HG02642 (cell line): Measurements from ENCODE around the gene KCNK4.

Experiments
- ATAC-seq: cut with Tn5 transposase; IDR thresholded peaks from one replicate; pipeline ENCODE4 v1.9.1; 2021; ENCODE audit warnings: mild to moderate bottlenecking; ENCODE audit not compliant: unreplicated experiment, poor library complexity

The KCNK4 gene

DNA sequence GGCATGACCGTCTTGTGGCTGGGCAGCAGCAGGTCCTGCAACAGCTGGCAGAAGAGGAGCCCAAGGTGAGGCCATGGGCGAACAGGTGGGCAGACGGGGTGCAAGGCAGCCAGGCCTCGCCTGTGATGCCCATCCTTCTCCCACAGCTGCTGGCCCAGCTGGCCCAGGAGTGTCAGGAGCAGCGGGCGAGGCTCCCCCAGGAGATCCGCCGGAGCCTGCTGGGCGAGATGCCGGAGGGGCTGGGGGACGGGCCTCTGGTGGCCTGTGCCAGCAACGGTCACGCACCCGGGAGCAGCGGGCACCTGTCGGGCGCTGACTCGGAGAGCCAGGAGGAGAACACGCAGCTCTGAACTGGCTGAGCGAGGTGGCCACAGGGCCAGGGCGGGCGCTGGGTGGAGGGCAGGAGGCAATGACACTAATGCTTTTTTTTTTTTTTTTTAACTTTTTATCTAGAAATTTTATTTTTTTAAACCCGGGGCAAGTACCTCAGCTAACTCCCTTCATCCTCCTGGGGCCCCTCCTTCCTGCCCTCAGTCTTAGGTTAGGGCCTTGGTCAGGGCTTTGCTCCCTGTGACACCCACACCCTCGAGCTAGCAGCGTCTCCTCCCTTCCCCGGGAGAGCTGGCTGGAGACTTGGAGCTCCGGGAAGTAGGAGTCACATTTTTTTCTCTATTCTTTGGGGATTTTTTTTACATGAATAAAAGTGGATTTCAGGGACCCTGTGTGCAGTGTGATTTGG, 23.7 kb upstream of the KCNK4 start:
- ATAC-seq = no peak

DNA sequence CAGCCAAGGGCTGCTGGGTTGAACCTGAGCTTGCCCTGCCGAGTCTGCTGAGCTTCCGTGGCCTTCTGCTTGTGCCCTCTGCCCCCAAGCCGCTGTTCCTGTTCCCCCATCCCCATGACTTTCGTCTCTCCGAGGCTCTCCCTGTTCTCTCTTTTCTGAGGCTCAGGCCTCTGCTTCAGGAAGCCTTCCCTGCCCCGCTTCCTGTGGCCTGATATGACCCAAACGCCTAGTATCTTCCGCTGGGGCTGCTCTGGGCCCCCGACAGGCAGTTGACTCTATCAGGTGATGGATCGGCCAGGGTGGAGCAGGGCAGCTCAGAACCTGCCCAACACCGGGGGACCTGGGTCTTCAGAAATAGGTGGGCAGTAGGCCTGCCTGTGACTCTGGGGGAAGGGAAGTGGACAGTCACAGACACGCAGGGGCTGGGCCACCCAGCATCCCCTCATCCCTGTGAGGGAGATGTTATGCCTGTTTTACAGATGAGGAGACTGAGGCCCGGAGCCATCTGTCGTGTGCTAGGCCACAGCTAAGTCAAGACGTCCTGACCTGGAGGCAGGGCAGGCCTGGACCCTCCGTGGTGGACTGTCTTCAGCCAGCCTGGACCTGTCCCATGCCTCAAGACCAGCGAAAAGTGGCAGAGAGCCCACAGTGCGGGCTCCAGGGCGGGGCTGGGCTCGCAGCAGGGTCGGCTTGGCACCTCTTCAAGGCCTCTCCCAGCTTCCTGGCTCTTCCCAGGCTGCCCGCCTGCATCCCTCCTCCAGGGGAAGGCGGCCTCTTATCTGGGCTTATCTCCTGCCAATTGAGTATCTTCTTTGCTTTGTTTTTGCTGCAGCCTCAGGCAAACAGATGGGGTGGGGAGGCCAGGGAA, 22.8 kb upstream of the KCNK4 start:
- no peak for ATAC-seq

DNA sequence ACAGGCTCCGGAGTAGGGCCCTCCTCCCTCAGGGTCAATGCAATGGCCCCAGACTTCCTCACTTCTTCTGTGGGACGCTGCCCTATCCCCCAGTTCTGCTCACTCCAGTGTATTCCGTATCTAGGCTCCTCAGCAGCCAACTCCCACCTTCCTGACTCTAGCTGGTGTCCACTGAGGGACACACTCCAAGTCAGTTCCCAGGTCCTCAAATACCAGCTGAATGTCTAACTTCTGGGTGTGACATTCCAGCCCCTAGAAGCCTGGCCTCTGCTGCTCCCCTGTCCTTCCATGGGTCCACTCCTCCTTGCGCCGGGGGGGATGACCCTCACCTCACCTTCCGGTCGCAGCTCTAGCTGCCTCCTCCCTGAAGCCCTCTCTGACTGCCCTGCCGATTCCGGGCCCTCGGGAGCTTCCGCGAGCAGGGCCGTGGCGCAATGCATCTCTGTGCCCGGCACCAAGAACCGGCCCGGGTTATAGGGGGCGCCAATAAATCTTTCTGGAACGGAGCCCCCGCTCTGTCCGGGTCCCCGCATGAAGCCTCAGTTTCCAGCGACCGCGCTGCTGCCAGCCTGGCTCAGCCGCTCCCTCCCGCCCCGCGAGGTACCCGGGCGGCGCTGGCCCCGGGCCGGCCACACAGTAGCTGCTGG, 22.1 kb upstream of the KCNK4 start:
- ATAC-seq = peak; percentile 10

DNA sequence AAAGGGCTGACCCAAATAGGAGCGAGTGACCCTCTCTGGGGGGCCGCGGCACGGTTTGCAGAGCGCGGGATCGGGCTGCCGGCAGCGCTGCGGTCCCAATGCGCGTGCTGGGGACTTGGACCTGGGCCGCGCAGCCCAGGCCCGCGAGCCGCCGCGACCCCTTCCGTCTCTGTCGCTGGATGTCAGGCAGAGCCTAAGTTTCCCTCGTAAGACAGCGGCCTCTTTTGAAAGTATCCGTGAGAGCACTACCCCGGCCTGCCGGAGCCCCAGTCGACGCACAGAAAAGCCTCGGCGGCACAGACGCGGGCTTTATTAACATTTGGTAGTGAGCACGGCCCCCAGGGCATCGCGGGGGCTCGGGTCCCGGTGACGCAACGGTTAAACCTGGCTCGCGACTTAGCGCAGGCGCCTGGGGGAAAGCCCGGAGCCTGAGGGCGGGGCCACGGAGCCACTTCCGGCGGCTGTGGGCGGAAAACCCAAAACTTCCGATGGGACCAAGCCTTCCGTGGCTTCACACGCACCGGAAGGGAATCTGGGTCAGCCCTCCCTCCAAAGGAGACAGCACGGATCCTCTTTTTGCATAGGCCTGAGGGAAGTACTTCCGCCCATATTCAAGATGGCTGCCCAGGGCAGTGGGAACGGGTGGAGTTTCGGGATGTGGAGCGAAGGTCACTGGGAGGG, 21.4 kb upstream of the KCNK4 start:
- ATAC-seq = peak; percentile 74

DNA sequence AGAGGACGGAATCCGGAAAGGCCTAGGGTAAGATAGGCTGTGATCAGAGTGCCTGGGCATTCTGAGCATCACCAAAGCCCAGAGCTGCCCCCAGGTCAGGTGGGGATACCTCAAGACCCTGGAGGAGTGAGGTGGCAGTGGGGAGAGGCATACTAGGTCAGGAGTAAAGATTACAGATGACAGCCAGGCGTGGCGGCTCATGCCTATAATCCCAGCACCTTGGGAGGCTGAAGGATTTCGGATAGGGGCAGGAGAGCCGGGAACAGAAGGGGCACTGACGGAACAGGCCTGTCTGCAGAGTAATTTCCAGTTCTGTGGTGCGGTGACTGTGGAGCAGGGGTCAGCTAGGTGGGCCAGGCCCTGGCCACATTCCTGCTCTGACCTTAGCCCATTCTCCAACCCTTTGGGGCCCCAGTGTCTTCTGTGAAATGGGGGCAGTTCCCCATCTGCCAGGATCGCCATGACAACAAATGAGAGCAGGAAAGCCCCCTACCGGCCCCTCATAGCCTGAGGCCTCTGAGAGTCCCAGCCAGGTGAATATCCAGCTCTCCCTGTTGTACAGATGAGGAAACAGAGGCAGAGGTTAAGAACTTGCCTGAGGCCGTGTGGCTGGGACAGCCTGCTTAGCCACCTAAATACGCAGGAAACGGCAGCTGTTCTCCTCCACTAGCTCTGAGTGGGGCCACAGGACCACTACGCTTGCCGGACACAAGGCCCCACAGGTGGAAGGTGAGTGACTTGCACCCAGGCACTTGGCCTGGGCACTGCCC, 15.9 kb upstream of the KCNK4 start:
- no peak for ATAC-seq

DNA sequence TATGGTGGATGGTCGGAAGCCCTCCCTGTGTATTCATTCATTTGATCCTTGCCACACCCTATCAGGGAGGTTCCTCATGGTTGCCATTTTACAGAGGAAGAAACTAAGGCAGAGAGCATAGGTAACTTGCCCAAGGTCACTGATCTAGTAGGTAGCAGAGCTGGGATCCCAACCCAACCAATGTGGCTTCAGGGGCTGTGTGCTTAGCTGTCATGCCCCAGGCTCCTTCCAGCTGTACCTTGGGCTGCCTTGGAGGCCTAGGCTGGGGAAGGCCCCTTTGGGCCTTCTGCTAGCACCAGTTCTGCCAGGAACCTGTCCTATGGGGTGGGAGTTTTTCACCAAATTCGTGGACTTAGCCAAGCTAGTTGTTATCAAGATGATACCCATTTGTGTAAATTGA, 15.3 kb upstream of the KCNK4 start:
- no peak for ATAC-seq

DNA sequence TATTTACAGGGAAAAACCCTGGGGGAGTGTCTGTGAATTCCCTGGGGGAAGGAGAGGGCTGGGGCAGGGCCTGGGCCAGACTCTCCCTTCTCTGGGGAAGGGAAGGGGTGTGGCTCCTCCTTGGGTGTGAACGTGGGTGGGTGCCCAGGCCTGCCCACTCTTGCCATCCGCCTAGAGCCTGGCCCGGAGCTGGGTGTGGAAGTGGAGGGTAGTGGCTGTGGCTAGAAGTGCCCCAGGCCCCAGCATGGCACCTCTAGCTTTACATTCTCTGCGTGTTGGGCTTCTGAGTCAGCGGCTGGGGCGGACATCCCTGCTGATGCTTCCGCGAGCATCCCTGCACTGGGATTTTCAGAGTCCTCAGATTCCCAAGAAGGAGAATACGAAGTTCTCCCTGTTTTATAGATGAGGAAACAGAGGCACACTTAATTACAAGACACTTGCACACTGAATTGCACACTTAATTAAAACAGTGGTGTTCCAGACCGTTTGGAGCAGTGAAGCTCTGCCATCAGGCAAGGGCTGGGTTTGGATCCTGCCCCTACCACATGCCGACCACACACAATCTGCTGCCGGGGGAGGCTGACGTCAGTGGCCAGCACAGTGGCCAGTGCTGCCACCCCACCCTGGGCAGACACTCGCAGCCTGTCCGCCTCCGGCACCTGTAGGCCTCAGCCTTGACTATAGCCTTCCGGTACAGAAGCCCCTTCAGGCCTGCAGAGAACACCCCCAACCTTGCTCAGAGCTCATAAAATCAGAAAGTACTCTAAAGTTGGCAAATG, 14.3 kb upstream of the KCNK4 start:
- ATAC-seq = no peak

DNA sequence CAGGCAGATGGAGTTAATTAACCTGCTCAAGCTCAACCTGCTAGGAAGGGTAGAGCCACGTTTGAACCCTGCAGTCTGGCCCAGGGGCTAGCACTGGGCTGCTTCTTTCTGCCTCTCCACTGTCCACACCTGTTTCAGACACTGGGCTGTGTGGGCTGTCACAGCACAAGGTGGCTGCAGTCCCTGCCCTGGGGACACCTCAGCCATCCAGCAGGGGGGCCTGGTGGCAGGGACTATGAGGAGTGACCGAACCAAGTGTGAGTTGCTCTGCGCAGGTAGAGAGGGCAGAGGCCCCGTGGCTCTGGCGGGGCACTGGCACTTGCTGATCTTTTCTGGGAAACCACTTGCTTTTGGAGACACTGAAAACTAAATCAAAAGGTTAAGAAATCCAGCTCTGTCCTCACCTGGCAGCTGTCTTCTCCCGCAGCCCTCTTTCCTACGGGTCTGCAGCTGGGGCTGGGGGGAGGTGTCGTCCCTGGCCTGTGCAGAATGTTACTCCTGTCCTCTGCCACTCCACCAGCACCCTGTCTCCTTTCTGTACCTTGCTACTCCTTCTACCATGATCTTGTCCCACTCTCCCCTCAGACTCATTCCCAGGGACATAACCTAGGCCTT, 12.4 kb upstream of the KCNK4 start:
- ATAC-seq = no peak

DNA sequence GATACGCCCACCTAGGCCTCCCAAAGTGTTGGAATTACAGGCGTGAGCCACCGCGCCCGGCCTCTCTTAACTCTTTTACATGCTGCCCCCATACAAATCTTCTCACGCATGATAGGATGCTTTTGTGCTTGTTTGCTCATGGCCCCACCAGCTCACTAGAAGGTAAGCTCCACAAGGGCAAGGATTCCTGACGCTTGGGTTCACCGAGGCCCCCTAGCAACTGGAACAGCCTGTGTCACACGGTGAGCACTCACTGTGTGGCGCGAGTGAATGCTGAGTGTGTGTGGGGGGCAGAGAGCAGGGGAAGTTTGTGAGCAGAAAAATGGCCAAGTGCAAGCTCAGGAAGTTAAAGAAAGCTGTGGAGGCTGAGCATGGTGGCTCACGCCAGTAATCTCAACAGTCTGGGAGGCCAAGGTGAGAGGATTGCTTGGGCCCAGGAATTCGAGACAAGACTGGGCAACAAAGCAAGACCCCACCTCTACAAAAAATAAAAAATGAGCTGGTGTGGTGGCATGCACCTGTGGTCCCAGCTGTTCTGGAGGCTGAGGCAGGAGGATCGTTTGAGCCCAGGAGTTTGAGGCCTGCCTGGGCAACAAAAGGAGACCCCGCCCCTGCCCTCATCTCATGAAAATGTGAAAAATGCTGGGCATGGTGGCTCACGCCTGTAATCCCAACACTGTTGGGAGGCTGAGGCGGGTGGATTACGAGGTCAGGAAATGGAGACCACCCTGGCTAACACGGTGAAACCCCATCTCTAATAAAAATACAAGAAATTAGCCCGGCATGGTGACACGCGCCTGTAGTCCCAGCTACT, 8.9 kb upstream of the KCNK4 start:
- ATAC-seq = no peak

DNA sequence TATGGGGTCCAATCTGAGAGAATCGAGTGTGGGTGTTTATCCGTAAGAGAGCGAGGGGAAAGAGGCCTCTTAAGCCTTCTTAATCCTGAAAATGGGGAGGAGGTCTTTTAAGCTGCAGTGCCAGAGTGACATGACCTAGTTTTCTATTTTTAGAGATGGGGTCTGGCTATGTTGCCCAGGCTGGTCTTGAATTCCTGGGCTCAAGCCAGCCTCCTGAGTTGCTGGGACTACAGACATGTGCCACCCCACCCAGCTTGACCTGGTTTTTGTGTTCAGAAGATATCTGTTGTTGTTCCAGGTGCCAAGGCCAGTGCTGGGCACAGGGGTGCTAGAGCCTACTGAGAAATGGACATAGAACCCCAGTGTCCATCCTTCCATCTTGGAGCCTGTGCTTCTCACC, 8.0 kb upstream of the KCNK4 start:
- no peak for ATAC-seq

DNA sequence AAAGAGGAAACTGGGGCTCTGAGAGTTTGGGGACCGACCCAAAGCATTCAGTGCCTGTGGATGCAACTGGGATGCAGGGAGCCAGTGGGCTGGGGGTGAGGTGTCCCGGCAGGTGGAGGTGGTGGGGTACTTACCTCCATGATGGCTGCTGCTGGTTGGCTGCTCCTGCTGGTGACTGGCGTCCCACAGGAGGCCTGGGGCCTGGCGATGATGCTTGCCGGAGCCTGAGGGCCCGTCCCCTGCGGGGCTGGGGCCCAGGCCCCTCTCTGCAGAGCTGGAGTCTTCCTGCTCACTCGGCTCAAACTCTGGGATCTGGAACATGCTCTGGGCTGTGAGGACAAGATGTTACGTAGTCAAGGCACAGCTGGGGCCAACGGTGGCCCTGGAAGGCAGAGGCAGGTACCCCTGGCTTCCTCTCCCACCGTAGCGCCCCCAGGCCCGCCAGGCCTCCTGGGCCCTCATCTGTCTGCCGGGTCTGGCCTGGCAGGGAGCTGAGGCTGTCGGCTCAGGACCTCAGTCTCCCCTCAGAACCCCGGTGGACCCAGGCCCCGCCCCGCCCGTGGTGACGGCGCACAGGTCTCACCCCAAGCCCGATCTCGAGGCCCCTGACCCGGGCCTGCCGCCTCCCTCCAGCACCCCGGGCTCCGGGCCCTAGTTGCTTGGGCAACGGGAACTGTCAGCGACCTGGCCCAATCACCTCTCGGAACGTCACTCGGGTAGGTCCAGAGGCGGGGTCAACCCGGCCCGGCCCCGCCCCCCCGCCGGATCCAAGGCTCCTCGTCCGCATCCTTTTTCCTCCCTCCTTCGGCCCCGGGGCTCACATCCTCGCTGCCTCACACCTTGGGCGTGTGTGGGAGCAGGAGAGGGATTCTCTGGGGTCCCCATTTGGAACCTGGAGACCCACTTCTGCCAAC, 6.8 kb upstream of the KCNK4 start, which contains the start of gene BAD:
Gene BAD, minus strand, starts transcription at position 618 of the 914 bp plus-strand sequence. Its CDS starts 297 bp downstream, at position 321.
- peak; percentile 69 for ATAC-seq

DNA sequence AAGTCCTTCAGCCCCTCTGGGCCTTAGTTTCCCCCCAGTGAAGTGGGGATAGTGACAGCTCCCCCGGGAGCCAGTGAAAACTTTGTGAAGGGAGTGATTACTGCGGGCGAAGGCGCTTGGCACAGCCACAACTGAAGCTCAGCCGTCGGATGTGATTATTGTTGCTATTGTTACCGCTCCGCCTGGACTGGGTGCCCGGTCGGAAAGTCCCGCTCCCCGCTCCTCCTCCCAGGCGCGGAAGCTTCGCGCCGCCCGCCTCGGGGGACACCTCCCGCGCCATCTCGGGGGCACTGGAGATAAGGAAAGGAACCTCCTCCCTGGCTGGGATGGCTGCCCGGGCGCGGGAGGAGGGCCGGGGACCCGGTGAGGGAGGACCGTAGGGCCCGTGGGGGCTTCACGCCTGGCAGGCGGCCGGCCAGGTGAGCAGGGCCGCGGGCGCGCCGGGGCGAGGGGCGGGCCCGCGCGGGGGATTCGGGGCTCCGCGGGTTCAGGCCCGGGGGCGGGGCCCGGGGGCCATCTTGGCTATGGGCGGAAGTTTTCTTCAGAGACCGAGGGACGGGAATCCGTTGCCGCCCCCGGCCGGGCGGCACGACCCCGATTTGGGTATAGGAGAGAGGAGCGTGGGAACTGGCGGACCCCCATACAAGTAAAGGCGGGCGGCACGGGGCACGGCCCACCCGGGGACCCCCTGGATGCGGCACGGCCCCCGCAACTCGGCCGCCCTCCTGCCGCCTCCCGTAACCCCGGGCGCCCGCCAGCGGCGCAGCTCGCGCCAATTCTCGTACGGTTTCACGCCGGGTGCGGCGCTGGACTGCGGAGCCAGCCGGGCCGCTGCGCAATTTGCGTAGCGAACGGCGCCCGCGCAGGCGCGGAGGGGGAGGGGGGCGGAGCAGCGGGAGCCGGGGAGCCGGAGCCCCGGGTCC, 5.9 kb upstream of the KCNK4 start, which contains the start of gene GPR137:
Gene GPR137, plus strand, starts transcription at position 887 of the 923 bp plus-strand sequence. CDS start 677 bp downstream, outside the sequence.
- peak; percentile 64 for ATAC-seq

DNA sequence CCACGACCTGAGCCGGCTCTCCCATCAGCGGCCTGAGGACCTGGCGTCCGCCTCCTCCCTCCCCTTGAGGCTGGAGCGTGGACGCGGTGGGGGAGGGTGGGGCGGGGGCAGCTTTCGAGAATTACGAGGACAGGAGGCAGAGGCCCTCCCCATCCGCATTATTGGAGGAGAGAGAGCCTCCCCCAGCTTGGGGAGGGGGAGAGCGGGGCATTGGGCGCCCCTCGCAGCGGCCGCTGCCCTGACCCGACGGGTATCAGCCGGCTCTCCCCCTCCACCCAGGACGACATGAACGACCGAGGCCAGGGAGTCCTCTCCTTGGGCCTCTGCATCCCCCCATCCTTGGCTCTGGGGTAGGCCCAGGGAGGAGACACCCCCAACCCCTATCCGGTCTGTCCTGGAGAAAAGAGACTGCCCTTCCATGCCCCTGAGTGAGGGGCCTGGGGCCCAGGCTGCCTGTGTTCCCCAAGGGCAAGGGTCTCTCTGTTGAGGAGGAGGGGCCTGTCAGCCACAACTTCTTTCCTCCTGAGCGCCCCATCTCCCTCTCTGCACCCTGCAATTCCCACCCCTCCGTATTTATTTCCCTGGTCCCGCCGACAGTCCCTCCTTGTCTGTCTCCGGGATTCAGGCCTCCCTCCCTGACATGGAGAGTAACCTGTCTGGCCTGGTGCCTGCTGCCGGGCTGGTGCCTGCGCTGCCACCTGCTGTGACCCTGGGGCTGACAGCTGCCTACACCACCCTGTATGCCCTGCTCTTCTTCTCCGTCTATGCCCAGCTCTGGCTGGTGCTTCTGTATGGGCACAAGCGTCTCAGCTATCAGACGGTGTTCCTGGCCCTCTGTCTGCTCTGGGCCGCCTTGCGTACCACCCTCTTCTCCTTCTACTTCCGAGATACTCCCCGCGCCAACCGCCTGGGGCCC, 5.0 kb upstream of the KCNK4 start:
- ATAC-seq = peak; percentile 1

DNA sequence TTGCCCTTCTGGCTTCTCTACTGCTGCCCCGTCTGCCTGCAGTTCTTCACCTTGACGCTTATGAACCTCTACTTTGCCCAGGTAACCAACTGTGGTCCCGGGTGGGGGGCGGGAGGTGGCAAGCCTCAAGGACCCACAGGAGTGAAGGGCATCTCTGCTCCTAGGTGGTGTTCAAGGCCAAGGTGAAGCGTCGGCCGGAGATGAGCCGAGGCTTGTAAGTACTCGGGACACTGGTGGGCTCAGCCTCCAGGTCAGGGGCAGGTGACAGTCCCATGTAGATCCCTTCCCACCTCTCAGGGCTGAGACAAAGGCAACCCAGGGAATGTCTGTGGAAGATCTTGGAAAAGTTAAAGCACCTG, 4.3 kb upstream of the KCNK4 start:
- no peak for ATAC-seq
